Heart left ventricle (tissue), 16 donors: ENCODE measurements around the gene GNAT1. TPM values are rescaled to one million over a fixed set of nuclear protein-coding genes. Genes with fewer than 3 reads are reported as not detected.

Source experiments
- ATAC-seq, 4 donors: fragments of 200-7000 bp; cut with Tn5 transposase; one replicate each; pipeline ENCODE4 v1.9.1; 2020 to 2022; ENCODE audit warnings: moderate library complexity in 4 of 4, mild to moderate bottlenecking in 3 of 4, moderate number of reproducible peaks in 1 of 4
- DNase-seq, 5 donors: peaks; one replicate each; pipeline ENCODE4 v3.0.0-alpha.2; 2020
- H3K27ac ChIP-seq, 12 donors: fragments of 200-600 bp; sonication (generic) in 4 of 12; one replicate each; pipeline versions ENCODE4 v1.5.0 to v1.8.0; 2016 to 2022; ENCODE audit warnings: mild to moderate bottlenecking in 2 of 12
- H3K27me3 ChIP-seq, 9 donors: fragments of 200-600 bp; sonication (generic) in 2 of 9; one replicate each; pipeline versions ENCODE4 v1.5.1 to v1.8.0; 2016 to 2022; ENCODE audit warnings: mild to moderate bottlenecking in 3 of 9
- H3K36me3 ChIP-seq, 9 donors: fragments of 200-600 bp; sonication (generic) in 2 of 9; one replicate each; pipeline versions ENCODE4 v1.5.0 to v1.8.0; 2018 to 2022; ENCODE audit warnings: mild to moderate bottlenecking in 2 of 9
- H3K4me1 ChIP-seq, 12 donors: fragments of 200-600 bp; sonication (generic) in 4 of 12; one replicate each; pipeline versions ENCODE4 v1.5.0 to v1.8.0; 2016 to 2022; ENCODE audit warnings: mild to moderate bottlenecking in 3 of 12
- H3K4me3 ChIP-seq, 12 donors: fragments of 200-600 bp; sonication (generic) in 4 of 12; one replicate each; pipeline versions ENCODE4 v1.5.0 to v1.8.0; 2017 to 2022; ENCODE audit warnings: mild to moderate bottlenecking in 9 of 12, moderate library complexity in 4 of 12
- H3K9me3 ChIP-seq, 12 donors: fragments of 200-600 bp; sonication (generic) in 4 of 12; one replicate each; pipeline versions ENCODE4 v1.5.0 to v1.8.0; 2016 to 2022; ENCODE audit warnings: mild to moderate bottlenecking in 1 of 12
- POLR2A ChIP-seq, 2 donors: fragments of 450-650 bp; IDR thresholded peaks; one replicate each; pipeline ENCODE4 v1.6.1; 2017; ENCODE audit warnings: antibody characterized with exemption in 2 of 2, mild to moderate bottlenecking in 2 of 2, moderate library complexity in 2 of 2
- WGBS, 4 donors: extraction: QIAGEN DNeasy Blood & Tissue Kit in 2 of 4; methylation state at CpG; one replicate each; pipeline versions ENCODE4 v1.1.5 to v1.1.7; 2013 to 2018; 5-methylcytosine and 5-hydroxymethylcytosine counted together
- intact Hi-C, 10 donors: fragments of 100-400 bp; cut with DNase I; formaldehyde crosslinking; loops; one replicate each; pipeline versions ENCODE4 v1.11.1 to v1.14.2; 2022
- polyA plus RNA-seq, 2 donors: library from polyadenylated mRNA; stranded (reverse); fragments of 200-250 nt; gene quantifications; one replicate each; pipeline ENCODE4 v1.2.3, GENCODE V29; 2013
- total RNA-seq, 9 donors: library from RNA; depleted of rRNA in 2 of 9; stranded (reverse); fragments of >200 nt in 2 of 9; fragmentation: NEBNext Ultra II Directional in 3 of 9; extraction: Animal tissue kit (Norgen Biotek cat#: 25700) in 3 of 9; gene quantifications; one replicate each; pipeline versions ENCODE4 v1.1.0 to v1.2.4, GENCODE V29; 2016 to 2023
- TF ChIP-seq, protein P1 (sequence below), 12 donors: fragments of 200-600 bp; sonication (generic) in 4 of 12; IDR thresholded peaks; one replicate each; pipeline versions ENCODE4 v1.5.0 to v1.8.0; 2018 to 2022; ENCODE audit warnings: antibody characterized with exemption in 12 of 12, mild to moderate bottlenecking in 5 of 12
- donor health status: ischemic (EF 13 %, LVEDD 7.1; RV severe dilation, severe dysfunction).
- donor health status: healthy with polysubstance abuse.
- donor health status: DM: no; HTN: yes; CAD: no.
- donor health status: DM: no; HTN: no; CAD: no.
- donor health status: ischemic (EF 25% LVEDD 6.9; RV normal size, moderate dysfunction).
- donor health status: ischemic (EF 25% LVEDD 5.7; RV mildly dilated, moderate dysfunction).
- donor health status: healthy.
- donor health status: DM: yes; HTN: yes; CAD: no.
- donor health status: ischemic (EF 35%, LVEDD 5.7; RV mildly dilated, moderate dysfunction).
- donor health status: nonischemic (EF 11% LVEDD 7.7; RV severe dilation, severe dysfunction).
- donor health status: DM: yes; HTN: yes; CAD: no.
- donor health status: PGD.
- donor health status: ischemic (EF 29% LVEDD 5.4; RV normal size, mild dysfunction).
- donor health status: nonischemic (EF 23%, LVEDD 6.1; RV moderate dilation, normal function).

The GNAT1 gene
- total and polyA plus RNA-seq, 11 donors, result 0.40 TPM; not detected in 10

DNA sequence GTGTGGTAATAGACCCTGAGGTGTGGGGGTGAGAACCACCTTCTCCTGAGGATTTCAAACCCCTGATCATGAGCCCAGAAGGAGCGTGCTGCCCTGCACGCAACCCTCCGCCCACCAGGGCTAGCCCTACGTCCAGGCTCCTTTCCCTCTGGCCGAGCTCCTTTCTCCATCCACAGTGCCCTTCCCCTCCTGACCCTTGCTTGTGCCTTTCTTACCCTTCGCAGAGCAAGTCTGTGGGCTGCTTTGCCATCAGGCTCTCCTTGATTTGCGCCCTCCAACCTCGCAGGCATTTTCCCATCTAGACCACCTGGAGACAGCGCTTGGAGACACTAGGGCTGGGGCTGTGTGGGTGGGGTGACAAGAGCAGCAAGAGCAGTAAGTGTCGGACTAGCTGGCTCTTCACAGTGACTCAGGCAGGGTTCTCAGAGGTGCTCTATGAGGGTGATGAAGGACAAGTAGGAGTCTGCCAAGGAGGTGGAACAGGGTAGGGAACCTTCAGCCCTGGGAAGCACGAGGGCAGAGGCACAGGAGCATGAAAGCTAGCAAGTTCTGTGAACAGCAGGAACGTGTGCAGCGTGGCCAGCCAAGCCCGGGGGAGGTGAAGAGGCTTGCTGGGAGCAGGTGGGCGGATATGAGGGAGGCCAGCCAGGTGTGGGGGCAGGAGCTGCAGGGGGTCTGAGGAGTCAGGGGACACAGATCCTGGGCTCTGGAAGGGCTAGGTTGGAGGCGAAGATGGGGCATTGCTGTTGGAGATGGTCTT, 11.1 kb downstream of the GNAT1 start:
- WGBS, 4 donors, result 85 to 92% (median 88%) methylated on average over 16 of the region's 16 CpGs
- Histone ChIP-seq H3K27me3 (peaks cover 0 to 65% (median 16%) of the 10 kb centered on the region in 9 donors), H3K36me3 (no peaks in the 10 kb centered on the region), H3K27ac (no peak overlapping the region), H3K4me1 (peaks cover 0 to 28% (median 12%) of the 10 kb centered on the region in 12 donors), H3K9me3 (no peaks in the 10 kb centered on the region), H3K4me3 (no peak overlapping the region)
- intact Hi-C loops, result no loop called here
- no peak for ATAC-seq
- no peak for DNase-seq
- no peak for TF ChIP-seq POLR2A (IDR thresholded peaks at IDR 0.05)
- TF ChIP-seq, protein P1, sequence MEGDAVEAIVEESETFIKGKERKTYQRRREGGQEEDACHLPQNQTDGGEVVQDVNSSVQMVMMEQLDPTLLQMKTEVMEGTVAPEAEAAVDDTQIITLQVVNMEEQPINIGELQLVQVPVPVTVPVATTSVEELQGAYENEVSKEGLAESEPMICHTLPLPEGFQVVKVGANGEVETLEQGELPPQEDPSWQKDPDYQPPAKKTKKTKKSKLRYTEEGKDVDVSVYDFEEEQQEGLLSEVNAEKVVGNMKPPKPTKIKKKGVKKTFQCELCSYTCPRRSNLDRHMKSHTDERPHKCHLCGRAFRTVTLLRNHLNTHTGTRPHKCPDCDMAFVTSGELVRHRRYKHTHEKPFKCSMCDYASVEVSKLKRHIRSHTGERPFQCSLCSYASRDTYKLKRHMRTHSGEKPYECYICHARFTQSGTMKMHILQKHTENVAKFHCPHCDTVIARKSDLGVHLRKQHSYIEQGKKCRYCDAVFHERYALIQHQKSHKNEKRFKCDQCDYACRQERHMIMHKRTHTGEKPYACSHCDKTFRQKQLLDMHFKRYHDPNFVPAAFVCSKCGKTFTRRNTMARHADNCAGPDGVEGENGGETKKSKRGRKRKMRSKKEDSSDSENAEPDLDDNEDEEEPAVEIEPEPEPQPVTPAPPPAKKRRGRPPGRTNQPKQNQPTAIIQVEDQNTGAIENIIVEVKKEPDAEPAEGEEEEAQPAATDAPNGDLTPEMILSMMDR (IDR thresholded peaks at IDR 0.05), result no peak

DNA sequence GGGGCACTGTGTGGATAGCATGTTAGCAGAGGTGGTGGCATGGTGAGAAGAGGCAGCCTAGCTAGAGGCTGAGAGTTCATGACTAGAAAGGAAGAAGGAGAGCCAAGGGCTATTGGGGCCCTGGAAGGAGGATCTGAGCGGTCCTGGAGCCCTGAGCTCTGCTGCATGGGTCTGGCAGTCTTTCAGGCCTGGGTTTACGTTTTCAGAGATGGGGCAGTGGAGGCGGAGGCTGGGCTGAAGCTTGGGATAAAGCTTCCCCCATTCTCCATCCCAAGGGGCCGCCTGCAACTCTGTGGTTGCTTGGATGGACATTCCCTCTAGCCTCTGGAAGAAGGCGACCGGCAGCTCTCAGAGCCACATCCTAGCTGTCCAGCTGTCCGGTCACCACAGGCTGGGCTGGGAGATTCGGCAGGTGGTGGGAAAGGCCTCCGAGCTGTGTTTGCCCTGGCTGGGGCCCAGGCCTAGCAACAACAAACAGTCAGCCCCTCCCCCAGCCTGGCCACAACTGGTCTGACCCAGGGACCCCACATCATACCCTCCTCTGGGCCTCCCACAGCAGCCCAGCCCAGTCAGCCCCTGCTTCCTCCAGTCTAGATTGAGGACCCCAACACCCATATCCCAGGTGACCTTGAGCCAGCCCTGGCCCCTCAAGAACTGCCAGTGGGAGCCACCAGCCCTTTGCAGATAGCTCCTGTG, 11.9 kb downstream of the GNAT1 start:
- peaks cover 0 to 65% (median 16%) of the 10 kb centered on the region in 9 donors for H3K27me3 ChIP-seq
- H3K27ac ChIP-seq, result no peak overlapping the region

DNA sequence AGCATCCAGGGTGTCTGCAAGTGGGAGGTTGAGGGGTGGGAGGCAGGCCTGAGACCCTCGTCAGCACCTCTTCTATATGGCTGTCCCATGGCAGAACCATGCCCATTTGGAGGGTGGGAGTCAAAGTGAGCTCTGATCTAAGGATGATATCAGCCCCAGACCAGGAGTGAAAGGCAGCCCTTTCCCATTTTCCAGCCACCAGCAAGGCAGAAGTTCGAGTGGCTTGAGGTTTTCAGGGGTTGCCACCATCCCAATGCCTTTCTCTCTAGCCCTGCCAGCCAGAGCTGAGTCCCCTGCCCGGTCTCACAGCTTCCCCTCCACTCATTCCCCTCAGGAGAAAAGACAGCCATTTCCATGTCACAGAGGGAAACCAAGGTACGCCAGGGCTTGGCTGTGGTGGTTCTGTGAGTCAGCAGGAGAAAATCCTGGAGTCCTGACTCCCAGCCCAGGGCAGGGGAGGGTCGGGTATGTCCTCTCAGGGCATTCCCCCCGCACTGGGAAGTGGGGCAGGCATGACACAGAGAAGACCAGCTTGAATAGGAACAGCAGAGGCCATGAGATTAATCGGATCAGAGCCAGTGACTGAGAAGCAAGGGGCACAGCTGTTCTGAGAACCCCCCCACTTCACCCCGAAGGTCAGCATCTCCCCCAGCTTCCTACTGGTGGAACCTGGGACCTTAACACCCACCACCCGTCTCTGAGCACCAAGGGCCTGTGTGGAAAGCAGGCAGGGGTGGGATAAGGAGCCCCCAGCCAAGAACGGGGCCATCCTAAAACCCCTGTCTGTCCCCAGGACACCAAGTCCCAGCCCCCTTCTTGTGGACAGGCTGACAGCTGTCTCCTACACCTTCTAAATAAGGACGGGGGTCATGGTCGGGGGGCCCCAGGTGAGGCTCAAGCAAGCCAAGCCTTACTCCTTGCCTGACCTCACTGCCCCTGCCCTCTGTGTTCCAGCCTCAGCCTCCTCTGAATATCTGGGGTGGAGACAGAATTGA, 12.7 kb downstream of the GNAT1 start:
- intact Hi-C loops, result no loop called here
- 71 to 80% (median 74%) methylated on average over 11 to 12 of the region's 12 CpGs for WGBS, 4 donors
- peaks cover 0 to 28% (median 12%) of the 10 kb centered on the region in 12 donors for H3K4me1 ChIP-seq
- DNase-seq (no peak), ATAC-seq (no peak)
- no peaks in the 10 kb centered on the region for H3K9me3 ChIP-seq
- TF ChIP-seq, protein P1 (IDR thresholded peaks at IDR 0.05), result no peak
- TF ChIP-seq POLR2A (IDR thresholded peaks at IDR 0.05), result no peak
- peak overlapping the region in 3 of 12 donors; percentile 71 to 82 (median 78) for H3K27ac ChIP-seq
- H3K27me3 ChIP-seq, result peaks cover 0 to 63% (median 16%) of the 10 kb centered on the region in 9 donors
- no peaks in the 10 kb centered on the region for H3K36me3 ChIP-seq
- peak overlapping the region in 3 of 12 donors; percentile 57 to 68 (median 63) for H3K4me3 ChIP-seq

More for the DNA sequence above, 11.9 kb downstream of the GNAT1 start:
- peak in 2 of 5 donors; percentile 57 to 68 for DNase-seq
- no peak for ATAC-seq
- TF ChIP-seq, protein P1 (IDR thresholded peaks at IDR 0.05), result no peak
- TF ChIP-seq POLR2A (IDR thresholded peaks at IDR 0.05), result no peak
- Histone ChIP-seq H3K4me1 (peaks cover 0 to 28% (median 12%) of the 10 kb centered on the region in 12 donors), H3K4me3 (no peak overlapping the region), H3K36me3 (no peaks in the 10 kb centered on the region), H3K9me3 (no peaks in the 10 kb centered on the region)
- WGBS, 4 donors, result 76 to 86% (median 77%) methylated on average over 9 of the region's 9 CpGs
- intact Hi-C loops, result no loop called here
